ENCODE results near the gene GINS2.

GINS2 gene

GRCh38 chr16:85628265-85628556, 60.5 kb downstream of the GINS2 start:
- no peak overlapping the region for H3K4me3 ChIP-seq (ENCODE audit: low read depth, low read length)
- DNase-seq (ENCODE audit: low read depth), result no peak
- TF ChIP-seq, protein P1, sequence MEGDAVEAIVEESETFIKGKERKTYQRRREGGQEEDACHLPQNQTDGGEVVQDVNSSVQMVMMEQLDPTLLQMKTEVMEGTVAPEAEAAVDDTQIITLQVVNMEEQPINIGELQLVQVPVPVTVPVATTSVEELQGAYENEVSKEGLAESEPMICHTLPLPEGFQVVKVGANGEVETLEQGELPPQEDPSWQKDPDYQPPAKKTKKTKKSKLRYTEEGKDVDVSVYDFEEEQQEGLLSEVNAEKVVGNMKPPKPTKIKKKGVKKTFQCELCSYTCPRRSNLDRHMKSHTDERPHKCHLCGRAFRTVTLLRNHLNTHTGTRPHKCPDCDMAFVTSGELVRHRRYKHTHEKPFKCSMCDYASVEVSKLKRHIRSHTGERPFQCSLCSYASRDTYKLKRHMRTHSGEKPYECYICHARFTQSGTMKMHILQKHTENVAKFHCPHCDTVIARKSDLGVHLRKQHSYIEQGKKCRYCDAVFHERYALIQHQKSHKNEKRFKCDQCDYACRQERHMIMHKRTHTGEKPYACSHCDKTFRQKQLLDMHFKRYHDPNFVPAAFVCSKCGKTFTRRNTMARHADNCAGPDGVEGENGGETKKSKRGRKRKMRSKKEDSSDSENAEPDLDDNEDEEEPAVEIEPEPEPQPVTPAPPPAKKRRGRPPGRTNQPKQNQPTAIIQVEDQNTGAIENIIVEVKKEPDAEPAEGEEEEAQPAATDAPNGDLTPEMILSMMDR (IDR thresholded peaks at IDR 0.05; ENCODE audit: low read depth, low read length, missing control alignments), result no peak

DNA sequence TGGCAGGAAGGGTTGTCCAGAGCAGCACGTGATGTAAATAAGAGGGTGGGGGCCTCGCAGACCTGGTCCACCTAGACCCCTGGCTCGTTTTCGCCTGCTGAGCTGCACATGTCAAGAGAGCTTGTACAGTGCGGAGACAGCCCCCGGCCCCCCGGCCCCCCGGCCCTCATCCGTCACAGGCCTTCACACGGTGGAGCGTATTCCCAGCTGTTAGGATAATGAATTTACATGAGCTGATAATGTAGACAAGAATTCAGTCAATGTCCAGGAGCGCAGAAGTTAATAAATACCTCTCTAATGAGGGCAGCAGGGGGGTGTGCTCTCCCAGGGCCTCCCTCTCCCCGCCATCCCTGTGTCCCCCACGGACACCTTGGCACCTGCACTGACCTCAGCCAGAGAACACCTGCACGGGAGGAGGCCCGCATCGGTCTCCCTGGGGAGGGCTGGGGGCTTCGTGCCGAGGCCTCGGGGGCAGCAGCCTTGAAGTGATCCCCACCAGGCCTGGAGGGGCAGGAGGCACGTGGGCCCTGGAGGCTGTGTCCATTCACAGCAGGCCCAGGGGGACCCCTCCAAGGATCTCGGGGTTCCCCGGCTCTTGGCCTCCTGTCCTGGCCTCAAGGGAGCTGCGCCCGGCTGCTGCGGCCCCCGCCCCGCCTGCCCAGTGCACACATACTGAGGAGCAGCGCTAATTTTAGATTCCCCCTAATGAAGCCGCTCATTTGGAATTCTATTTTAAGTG, 61.1 kb downstream of the GINS2 start:
- H3K4me3 ChIP-seq (ENCODE audit: low read depth, low read length), result no peak overlapping the region
- no peak for DNase-seq (ENCODE audit: low read depth)
- TF ChIP-seq, protein P1 (IDR thresholded peaks at IDR 0.05; ENCODE audit: low read depth, low read length, missing control alignments), result no peak

GRCh38 chr16:85627089-85627488, 61.7 kb downstream of the GINS2 start:
- TF ChIP-seq, protein P1 (IDR thresholded peaks at IDR 0.05; ENCODE audit: low read depth, low read length, missing control alignments), result no peak
- DNase-seq (ENCODE audit: low read depth), result no peak
- no peak overlapping the region for H3K4me3 ChIP-seq (ENCODE audit: low read depth, low read length)

All from GM12864 (cell line).